GM12878 (cell line): ENCODE data around the gene APCDD1L. TPM values are rescaled to one million over a fixed set of nuclear protein-coding genes. Genes with fewer than 3 reads are reported as not detected.

Source experiments
- ATAC-seq: fragments of 200-7000 bp; cut with Tn5 transposase; 3 replicates; pipeline ENCODE4 v1.9.1; 2020; ENCODE audit warnings: mild to moderate bottlenecking, moderate library complexity
- BruUV-seq: library from RNA; stranded (reverse); fragments of 400-500 nt; replicated peaks from 2 replicates; lab custom pipeline; 2021; lab: Mats Ljungman, UMichigan
- CTCF ChIA-PET: fragments of 300-600 bp; sonication (Branson Sonifier 250); formaldehyde crosslinking; extraction: SDS; loops from one replicate; lab custom pipeline; 2021; ENCODE audit warnings: inconsistent platforms; lab: Yijun Ruan, JAX
- POLR2A ChIA-PET: fragments of 350-600 bp; formaldehyde crosslinking; extraction: SDS; loops from one replicate; lab custom pipeline; 2021; ENCODE audit warnings: inconsistent platforms; lab: Charles Lee
- RAD21 ChIA-PET: fragments of 300-600 bp; sonication (Branson Sonifier 250); formaldehyde crosslinking; loops from one replicate; lab custom pipeline; 2023; ENCODE audit warnings: antibody characterized with exemption; ENCODE audit not compliant: unreplicated experiment; lab: Charles Lee
- SMC1A ChIA-PET: fragments of 300-600 bp; sonication (Branson Sonifier 250); formaldehyde crosslinking; loops from one replicate; lab custom pipeline; 2023; ENCODE audit not compliant: unreplicated experiment, uncharacterized antibody; lab: Charles Lee
- DNase-seq: peaks from one replicate; pipeline ENCODE4 v3.0.0-alpha.2; 2011; ENCODE audit warnings: low read depth, low spot score
- FAIRE-seq: peaks from 3 replicates; lab custom pipeline; 2011; peaks lifted over from hg19 to GRCh38; lab: Jason Lieb, UNC
- H2AFZ ChIP-seq: 2 replicates; pipeline ENCODE4 v1.6.0; 2011; ENCODE audit warnings: low read depth, low read length, control low read depth; ENCODE audit not compliant: control insufficient read depth
- H3K27ac ChIP-seq: 2 replicates; pipeline ENCODE4 v1.5.1; 2011; ENCODE audit warnings: control low read depth; ENCODE audit not compliant: control insufficient read depth, insufficient read depth
- H3K27me3 ChIP-seq, 2 experiments: replicated peaks in 1 of 2; 2 replicates each; pipeline versions ENCODE4 v1.6.0 to v1.6.1; 2011; ENCODE audit warnings: low read length in 1 of 2; ENCODE audit not compliant: control insufficient read depth in 2 of 2, insufficient read depth in 2 of 2
- H3K36me3 ChIP-seq, 2 experiments: 2 replicates each; pipeline ENCODE4 v1.5.1; 2011; ENCODE audit warnings: low read length in 1 of 2; ENCODE audit not compliant: control insufficient read depth in 2 of 2, insufficient read depth in 2 of 2
- H3K4me1 ChIP-seq: 2 replicates; pipeline ENCODE4 v1.6.1; 2011; ENCODE audit warnings: mild to moderate bottlenecking, low read length, moderate library complexity, mixed read lengths; ENCODE audit not compliant: control insufficient read depth, insufficient read depth
- H3K4me2 ChIP-seq: 2 replicates; pipeline ENCODE4 v1.6.0; 2011; ENCODE audit warnings: control low read depth; ENCODE audit not compliant: control insufficient read depth, insufficient read depth
- H3K4me3 ChIP-seq: fragments of 200-600 bp; sonication (generic); 2 replicates; pipeline ENCODE4 v1.5.1; 2016
- H3K79me2 ChIP-seq: 2 replicates; pipeline ENCODE4 v1.6.0; 2011; ENCODE audit warnings: low read length; ENCODE audit not compliant: control insufficient read depth, insufficient read depth
- H3K9ac ChIP-seq: 2 replicates; pipeline ENCODE4 v1.8.0; 2011; ENCODE audit warnings: low read length, control low read depth, mixed read lengths; ENCODE audit not compliant: control insufficient read depth, insufficient read depth
- H3K9me3 ChIP-seq: replicated peaks from 3 replicates; pipeline ENCODE4 v1.5.1; 2011; ENCODE audit warnings: mild to moderate bottlenecking, low read length; ENCODE audit not compliant: control insufficient read depth, insufficient read depth
- H4K20me1 ChIP-seq: 2 replicates; pipeline ENCODE4 v1.6.0; 2011; ENCODE audit not compliant: control insufficient read depth, insufficient read depth
- CBX3 ChIP-seq: fragments of 200-600 bp; sonication (generic); IDR thresholded peaks from 2 replicates; pipeline ENCODE4 v1.6.1; 2016; ENCODE audit warnings: low read depth, borderline replicate concordance
- RAD21 ChIP-seq: IDR thresholded peaks from 2 replicates; pipeline ENCODE4 v1.6.1; 2011; ENCODE audit warnings: mild to moderate bottlenecking, low read depth, low read length, moderate library complexity; ENCODE audit not compliant: insufficient read depth
- RBBP5 ChIP-seq: fragments of 200-600 bp; sonication (generic); conservative IDR thresholded peaks from 2 replicates; pipeline ENCODE4 v1.6.1; 2016
- YBX1 ChIP-seq: fragments of 450-650 bp; IDR thresholded peaks from 2 replicates; pipeline ENCODE4 v1.6.1; 2016; ENCODE audit warnings: antibody characterized with exemption
- WGBS: methylation state at CpG from one replicate; pipeline ENCODE4 v1.1.6; 2016; ENCODE audit warnings: low lambda C conversion rate; ENCODE audit not compliant: insufficient replicate concordance, insufficient coverage; ENCODE audit errors: missing lambda C conversion rate; 5-methylcytosine and 5-hydroxymethylcytosine counted together
- in situ Hi-C: fragments of 300-500 bp; cut with MboI; formaldehyde crosslinking; loops from 9 replicates; pipeline ENCODE4 v1.14.3; 2018; ENCODE audit warnings: mixed read lengths
- intact Hi-C: fragments of 100-400 bp; cut with micrococcal nuclease; formaldehyde crosslinking; loops from one replicate; pipeline ENCODE4 v1.14.2; 2022; ENCODE audit not compliant: unreplicated experiment
- polyA plus RNA-seq, 11 experiments: library from polyadenylated mRNA; depleted of rRNA in 4 of 11; unstranded in 6 of 11; stranded (reverse) in 5 of 11; fragments of >200 nt; fragmentation: Nextera tagmentation in 4 of 11; fragmentation: Illumina TruSeq in 1 of 11; extraction: Ambion mirVana in 4 of 11; extraction: Trizol in 1 of 11; gene quantifications; 1 replicate in 1 of 11; 2 replicates in 10 of 11; pipeline versions ENCODE4 v1.2.1 to v1.2.3, GENCODE V29; 2011 to 2016; ENCODE audit warnings: inconsistent platforms in 2 of 11, missing spikeins in 2 of 11, low read depth in 1 of 11
- total RNA-seq, 4 experiments: library from RNA; depleted of rRNA in 3 of 4; stranded (reverse); fragments of >200 nt in 3 of 4; fragmentation: Illumina TruSeq in 1 of 4; extraction: Trizol in 1 of 4; gene quantifications; 2 replicates each; pipeline versions ENCODE4 v1.2.1 to v1.2.3, GENCODE V29; 2013 to 2021
- TF ChIP-seq, protein P1 (sequence below): fragments of 450-650 bp; formaldehyde crosslinking; IDR thresholded peaks from 2 replicates; pipeline ENCODE4 v1.4.0; 2020; ENCODE audit warnings: mild to moderate bottlenecking, moderate library complexity
- TF ChIP-seq, protein P2 (sequence below): fragments of 450-650 bp; conservative IDR thresholded peaks from 2 replicates; pipeline ENCODE4 v1.6.1; 2017; ENCODE audit warnings: mild to moderate bottlenecking, moderate library complexity
- TF ChIP-seq, protein P3 (sequence below): IDR thresholded peaks from 2 replicates; pipeline ENCODE4 v1.6.1; 2012; ENCODE audit warnings: low read depth, low read length, improper control_type of control experiment
- TF ChIP-seq, protein P4 (sequence below): IDR thresholded peaks from 2 replicates; pipeline ENCODE4 v1.6.1; 2012; ENCODE audit warnings: mild to moderate bottlenecking, low read depth, low read length
- TF ChIP-seq, protein P5 (sequence below): IDR thresholded peaks from 2 replicates; pipeline ENCODE4 v1.6.1; 2011; ENCODE audit warnings: low read depth, mild to moderate bottlenecking, low read length, moderate library complexity, borderline replicate concordance; ENCODE audit errors: extremely low read depth

APCDD1L gene
- total and polyA plus RNA-seq, 10 of the 15 experiments (the other 5 are each of a cell fraction or from before 2014, with no cell fraction given): 0.14 to 0.50 TPM; not detected in 8

DNA sequence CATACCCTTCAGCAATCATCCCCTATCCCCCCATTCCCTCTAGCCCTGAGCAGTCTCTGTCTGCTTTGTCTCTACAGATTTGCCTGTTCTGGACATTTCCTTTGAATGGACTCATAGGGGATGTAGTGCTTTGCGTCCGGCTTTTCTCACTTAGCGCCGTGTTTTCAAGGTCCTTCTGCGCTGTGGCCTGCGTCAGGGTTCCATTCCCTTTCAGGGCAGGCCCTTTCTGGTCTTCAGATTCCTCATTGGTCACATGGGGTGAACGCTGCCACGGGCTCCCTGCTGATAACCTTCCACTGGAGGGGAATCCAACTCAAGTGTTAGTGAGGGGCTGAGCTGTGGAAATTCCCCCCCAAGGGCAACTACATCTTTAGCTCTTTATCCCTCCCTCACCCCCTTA lies 36.4 kb upstream of the APCDD1L start:
- no peaks in the 10 kb centered on the region for H3K27me3 ChIP-seq
- ChIA-PET CTCF (no interaction called here), POLR2A (no interaction called here), SMC1A (no interaction called here), RAD21 (no interaction called here)
- no peaks in the 10 kb centered on the region for H3K36me3 ChIP-seq
- H4K20me1 ChIP-seq: no peaks in the 10 kb centered on the region
- H3K27ac ChIP-seq: no peak overlapping the region
- intact Hi-C loops (no loop called here), in situ Hi-C loops (loop anchor here (25.0 kb wide), 1 partner anchor 1261 kb away; no protein-coding TSS in a partner anchor)
- no peaks in the 10 kb centered on the region for H3K4me1 ChIP-seq
- H2AFZ ChIP-seq: no peak overlapping the region
- H3K9ac ChIP-seq: no peak overlapping the region
- DNase-seq (no peak), FAIRE-seq (no peak), ATAC-seq (no peak)
- WGBS: 64% methylated on average over 8 of the region's 8 CpGs
- no peaks in the 10 kb centered on the region for H3K9me3 ChIP-seq
- no TSS peak for BruUV-seq
- H3K79me2 ChIP-seq: no peaks in the 10 kb centered on the region
- H3K4me2 ChIP-seq: no peak overlapping the region
- H3K4me3 ChIP-seq: no peak overlapping the region
- TF ChIP-seq YBX1: no peak
- TF ChIP-seq RAD21: no peak
- TF ChIP-seq, protein P1, sequence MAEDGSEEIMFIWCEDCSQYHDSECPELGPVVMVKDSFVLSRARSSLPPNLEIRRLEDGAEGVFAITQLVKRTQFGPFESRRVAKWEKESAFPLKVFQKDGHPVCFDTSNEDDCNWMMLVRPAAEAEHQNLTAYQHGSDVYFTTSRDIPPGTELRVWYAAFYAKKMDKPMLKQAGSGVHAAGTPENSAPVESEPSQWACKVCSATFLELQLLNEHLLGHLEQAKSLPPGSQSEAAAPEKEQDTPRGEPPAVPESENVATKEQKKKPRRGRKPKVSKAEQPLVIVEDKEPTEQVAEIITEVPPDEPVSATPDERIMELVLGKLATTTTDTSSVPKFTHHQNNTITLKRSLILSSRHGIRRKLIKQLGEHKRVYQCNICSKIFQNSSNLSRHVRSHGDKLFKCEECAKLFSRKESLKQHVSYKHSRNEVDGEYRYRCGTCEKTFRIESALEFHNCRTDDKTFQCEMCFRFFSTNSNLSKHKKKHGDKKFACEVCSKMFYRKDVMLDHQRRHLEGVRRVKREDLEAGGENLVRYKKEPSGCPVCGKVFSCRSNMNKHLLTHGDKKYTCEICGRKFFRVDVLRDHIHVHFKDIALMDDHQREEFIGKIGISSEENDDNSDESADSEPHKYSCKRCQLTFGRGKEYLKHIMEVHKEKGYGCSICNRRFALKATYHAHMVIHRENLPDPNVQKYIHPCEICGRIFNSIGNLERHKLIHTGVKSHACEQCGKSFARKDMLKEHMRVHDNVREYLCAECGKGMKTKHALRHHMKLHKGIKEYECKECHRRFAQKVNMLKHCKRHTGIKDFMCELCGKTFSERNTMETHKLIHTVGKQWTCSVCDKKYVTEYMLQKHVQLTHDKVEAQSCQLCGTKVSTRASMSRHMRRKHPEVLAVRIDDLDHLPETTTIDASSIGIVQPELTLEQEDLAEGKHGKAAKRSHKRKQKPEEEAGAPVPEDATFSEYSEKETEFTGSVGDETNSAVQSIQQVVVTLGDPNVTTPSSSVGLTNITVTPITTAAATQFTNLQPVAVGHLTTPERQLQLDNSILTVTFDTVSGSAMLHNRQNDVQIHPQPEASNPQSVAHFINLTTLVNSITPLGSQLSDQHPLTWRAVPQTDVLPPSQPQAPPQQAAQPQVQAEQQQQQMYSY: no peak
- TF ChIP-seq, protein P2, sequence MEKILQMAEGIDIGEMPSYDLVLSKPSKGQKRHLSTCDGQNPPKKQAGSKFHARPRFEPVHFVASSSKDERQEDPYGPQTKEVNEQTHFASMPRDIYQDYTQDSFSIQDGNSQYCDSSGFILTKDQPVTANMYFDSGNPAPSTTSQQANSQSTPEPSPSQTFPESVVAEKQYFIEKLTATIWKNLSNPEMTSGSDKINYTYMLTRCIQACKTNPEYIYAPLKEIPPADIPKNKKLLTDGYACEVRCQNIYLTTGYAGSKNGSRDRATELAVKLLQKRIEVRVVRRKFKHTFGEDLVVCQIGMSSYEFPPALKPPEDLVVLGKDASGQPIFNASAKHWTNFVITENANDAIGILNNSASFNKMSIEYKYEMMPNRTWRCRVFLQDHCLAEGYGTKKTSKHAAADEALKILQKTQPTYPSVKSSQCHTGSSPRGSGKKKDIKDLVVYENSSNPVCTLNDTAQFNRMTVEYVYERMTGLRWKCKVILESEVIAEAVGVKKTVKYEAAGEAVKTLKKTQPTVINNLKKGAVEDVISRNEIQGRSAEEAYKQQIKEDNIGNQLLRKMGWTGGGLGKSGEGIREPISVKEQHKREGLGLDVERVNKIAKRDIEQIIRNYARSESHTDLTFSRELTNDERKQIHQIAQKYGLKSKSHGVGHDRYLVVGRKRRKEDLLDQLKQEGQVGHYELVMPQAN: no peak
- no peak for TF ChIP-seq CBX3
- TF ChIP-seq, protein P3, sequence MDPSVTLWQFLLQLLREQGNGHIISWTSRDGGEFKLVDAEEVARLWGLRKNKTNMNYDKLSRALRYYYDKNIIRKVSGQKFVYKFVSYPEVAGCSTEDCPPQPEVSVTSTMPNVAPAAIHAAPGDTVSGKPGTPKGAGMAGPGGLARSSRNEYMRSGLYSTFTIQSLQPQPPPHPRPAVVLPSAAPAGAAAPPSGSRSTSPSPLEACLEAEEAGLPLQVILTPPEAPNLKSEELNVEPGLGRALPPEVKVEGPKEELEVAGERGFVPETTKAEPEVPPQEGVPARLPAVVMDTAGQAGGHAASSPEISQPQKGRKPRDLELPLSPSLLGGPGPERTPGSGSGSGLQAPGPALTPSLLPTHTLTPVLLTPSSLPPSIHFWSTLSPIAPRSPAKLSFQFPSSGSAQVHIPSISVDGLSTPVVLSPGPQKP: no peak
- no peak for TF ChIP-seq RBBP5
- TF ChIP-seq, protein P4, sequence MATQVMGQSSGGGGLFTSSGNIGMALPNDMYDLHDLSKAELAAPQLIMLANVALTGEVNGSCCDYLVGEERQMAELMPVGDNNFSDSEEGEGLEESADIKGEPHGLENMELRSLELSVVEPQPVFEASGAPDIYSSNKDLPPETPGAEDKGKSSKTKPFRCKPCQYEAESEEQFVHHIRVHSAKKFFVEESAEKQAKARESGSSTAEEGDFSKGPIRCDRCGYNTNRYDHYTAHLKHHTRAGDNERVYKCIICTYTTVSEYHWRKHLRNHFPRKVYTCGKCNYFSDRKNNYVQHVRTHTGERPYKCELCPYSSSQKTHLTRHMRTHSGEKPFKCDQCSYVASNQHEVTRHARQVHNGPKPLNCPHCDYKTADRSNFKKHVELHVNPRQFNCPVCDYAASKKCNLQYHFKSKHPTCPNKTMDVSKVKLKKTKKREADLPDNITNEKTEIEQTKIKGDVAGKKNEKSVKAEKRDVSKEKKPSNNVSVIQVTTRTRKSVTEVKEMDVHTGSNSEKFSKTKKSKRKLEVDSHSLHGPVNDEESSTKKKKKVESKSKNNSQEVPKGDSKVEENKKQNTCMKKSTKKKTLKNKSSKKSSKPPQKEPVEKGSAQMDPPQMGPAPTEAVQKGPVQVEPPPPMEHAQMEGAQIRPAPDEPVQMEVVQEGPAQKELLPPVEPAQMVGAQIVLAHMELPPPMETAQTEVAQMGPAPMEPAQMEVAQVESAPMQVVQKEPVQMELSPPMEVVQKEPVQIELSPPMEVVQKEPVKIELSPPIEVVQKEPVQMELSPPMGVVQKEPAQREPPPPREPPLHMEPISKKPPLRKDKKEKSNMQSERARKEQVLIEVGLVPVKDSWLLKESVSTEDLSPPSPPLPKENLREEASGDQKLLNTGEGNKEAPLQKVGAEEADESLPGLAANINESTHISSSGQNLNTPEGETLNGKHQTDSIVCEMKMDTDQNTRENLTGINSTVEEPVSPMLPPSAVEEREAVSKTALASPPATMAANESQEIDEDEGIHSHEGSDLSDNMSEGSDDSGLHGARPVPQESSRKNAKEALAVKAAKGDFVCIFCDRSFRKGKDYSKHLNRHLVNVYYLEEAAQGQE: no peak
- TF ChIP-seq, protein P5, sequence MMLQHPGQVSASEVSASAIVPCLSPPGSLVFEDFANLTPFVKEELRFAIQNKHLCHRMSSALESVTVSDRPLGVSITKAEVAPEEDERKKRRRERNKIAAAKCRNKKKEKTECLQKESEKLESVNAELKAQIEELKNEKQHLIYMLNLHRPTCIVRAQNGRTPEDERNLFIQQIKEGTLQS: no peak
